Mucosa of stomach (tissue), 1 donor: ENCODE measurements around the gene RBBP5.

ENCODE experiments used
- H3K27me3 ChIP-seq: one replicate; pipeline ENCODE4 v1.7.0; 2013; ENCODE audit warnings: mild to moderate bottlenecking, low read length; ENCODE audit not compliant: control insufficient read depth, insufficient read depth
- H3K36me3 ChIP-seq: one replicate; pipeline ENCODE4 v1.7.0; 2013; ENCODE audit warnings: low read length; ENCODE audit not compliant: control insufficient read depth, insufficient read depth
- H3K4me1 ChIP-seq: one replicate; pipeline ENCODE4 v1.7.0; 2013; ENCODE audit warnings: mild to moderate bottlenecking, low read length; ENCODE audit not compliant: control insufficient read depth, insufficient read depth
- H3K4me3 ChIP-seq: one replicate; pipeline ENCODE4 v1.7.0; 2013; ENCODE audit warnings: low read length
- H3K9ac ChIP-seq: one replicate; pipeline ENCODE4 v1.7.0; 2013; ENCODE audit warnings: mild to moderate bottlenecking, low read length, moderate library complexity
- H3K9me3 ChIP-seq: one replicate; pipeline ENCODE4 v1.7.0; 2013; ENCODE audit warnings: mild to moderate bottlenecking, low read length, moderate library complexity; ENCODE audit not compliant: control insufficient read depth
- donor health status: Pancreatic carcinoma.

The RBBP5 gene

DNA sequence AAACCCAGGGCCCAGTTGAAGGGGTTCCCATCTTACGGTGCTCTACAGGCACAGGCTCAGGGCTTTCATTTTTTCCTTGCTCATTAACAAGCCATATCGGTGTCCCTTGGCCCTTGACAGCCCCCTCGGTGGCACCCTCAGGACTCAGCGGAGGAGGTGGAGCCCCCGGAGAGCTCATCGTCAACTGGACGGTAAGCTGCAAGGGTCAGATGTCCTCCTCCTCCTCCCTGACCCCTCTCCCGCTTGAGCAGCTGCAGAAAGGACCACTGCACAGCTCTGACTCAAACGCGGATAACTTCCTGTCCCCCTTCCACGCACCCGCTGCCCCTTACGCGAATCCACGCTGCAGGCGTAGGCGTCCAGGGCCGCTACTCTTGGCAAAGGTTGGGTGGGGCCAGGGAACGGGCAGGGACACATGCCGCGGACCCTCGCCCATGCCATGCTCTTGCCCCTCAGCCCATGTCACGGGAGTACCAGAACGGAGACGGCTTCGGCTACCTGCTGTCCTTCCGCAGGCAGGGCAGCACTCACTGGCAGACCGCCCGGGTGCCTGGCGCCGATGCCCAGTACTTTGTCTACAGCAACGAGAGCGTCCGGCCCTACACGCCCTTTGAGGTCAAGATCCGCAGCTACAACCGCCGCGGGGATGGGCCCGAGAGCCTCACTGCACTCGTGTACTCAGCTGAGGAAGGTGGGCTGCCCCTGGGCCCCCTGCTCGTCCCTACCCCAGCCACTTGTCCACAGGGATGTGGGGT lies 52.2 kb downstream of the RBBP5 start:
- Histone ChIP-seq H3K27me3 (peaks cover 2% of the 10 kb centered on the region), H3K9ac (no peak overlapping the region), H3K4me1 (no peaks in the 10 kb centered on the region), H3K36me3 (no peaks in the 10 kb centered on the region), H3K4me3 (no peak overlapping the region), H3K9me3 (no peaks in the 10 kb centered on the region)

- no peaks in the 10 kb centered on the region for H3K36me3 ChIP-seq
- H3K9me3 ChIP-seq, result no peaks in the 10 kb centered on the region
- no peak overlapping the region for H3K4me3 ChIP-seq
- peaks cover 3% of the 10 kb centered on the region for H3K27me3 ChIP-seq
- no peaks in the 10 kb centered on the region for H3K4me1 ChIP-seq
- H3K9ac ChIP-seq, result no peak overlapping the region
Measured at GRCh38 chr1:205068457-205069040, 53.2 kb downstream of the RBBP5 start.

GRCh38 chr1:205068001-205068400 lies 53.8 kb downstream of the RBBP5 start:
- H3K4me1 ChIP-seq, result no peaks in the 10 kb centered on the region
- no peak overlapping the region for H3K4me3 ChIP-seq
- H3K9ac ChIP-seq, result no peak overlapping the region
- H3K36me3 ChIP-seq, result no peaks in the 10 kb centered on the region
- H3K9me3 ChIP-seq, result no peaks in the 10 kb centered on the region
- H3K27me3 ChIP-seq, result peaks cover 3% of the 10 kb centered on the region

DNA sequence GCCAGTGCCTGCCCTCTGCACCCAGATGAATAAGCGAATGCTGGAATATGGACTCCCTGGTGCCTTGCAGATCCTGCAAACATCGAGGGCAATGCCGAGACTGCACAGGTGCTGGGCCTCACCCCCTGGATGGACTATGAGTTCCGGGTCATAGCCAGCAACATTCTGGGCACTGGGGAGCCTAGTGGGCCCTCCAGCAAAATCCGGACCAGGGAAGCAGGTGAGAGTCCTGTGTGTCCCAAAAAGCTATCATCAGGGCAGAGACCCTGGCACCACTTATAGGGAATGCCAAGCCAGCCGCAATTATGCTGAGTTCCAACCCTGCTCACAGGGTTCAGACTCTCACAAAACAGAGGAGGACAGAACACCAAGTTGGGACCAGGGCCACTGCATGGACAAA lies 54.7 kb downstream of the RBBP5 start:
- Histone ChIP-seq H3K36me3 (no peaks in the 10 kb centered on the region), H3K9ac (no peak overlapping the region), H3K9me3 (no peaks in the 10 kb centered on the region), H3K4me1 (no peaks in the 10 kb centered on the region), H3K27me3 (peaks cover 3% of the 10 kb centered on the region), H3K4me3 (no peak overlapping the region)

DNA sequence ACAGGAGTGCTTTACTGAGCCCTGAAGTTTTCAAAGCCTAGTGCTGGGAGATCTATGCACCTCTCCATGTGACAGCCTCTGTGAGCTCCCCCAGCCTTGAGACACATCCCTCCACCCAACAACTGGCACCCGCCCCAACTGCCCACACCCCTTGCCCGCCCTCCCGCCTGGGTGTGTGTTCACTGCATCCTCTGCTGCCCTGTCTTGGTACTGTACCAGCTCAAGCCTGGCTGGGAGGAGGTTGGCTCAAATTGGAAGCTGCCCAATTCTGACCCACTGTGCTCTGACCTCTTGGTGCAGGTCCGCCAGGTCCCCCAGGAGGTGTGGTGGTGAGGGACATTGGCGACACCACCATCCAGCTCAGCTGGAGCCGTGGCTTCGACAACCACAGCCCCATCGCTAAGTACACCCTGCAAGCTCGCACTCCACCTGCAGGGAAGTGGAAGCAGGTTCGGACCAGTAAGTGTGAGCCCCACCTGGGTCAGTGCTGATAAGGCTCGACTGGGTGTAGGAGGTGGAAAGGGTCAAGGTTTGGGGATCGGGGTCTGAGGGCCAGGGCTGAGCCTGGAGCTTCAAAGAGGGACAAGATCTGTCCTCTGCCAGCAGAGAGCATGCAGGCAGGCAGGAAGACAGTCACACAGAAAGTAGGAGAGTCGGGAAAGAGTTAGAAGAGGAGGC lies 55.5 kb downstream of the RBBP5 start:
- no peak overlapping the region for H3K9ac ChIP-seq
- no peaks in the 10 kb centered on the region for H3K36me3 ChIP-seq
- peaks cover 3% of the 10 kb centered on the region for H3K27me3 ChIP-seq
- no peaks in the 10 kb centered on the region for H3K4me1 ChIP-seq
- no peak overlapping the region for H3K4me3 ChIP-seq
- H3K9me3 ChIP-seq, result no peaks in the 10 kb centered on the region

DNA sequence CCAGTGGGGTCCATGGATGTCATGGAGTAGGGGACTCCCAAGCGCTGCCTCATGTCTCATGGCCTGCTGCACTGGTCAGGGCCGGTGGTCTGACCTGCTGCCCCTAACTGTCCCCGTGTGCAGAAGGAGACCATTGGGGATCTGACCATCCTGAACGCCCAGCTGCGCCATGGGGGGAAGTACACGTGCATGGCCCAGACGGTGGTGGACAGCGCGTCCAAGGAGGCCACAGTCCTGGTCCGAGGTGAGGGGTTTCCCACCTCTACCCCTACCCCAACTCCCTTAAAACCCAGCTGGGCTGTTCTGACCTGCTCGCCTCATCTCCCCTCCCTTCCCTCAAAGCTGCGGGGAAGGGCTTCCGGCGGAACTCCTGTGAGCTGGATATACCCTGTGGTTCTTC lies 56.1 kb downstream of the RBBP5 start:
- no peak overlapping the region for H3K9ac ChIP-seq
- H3K36me3 ChIP-seq, result no peaks in the 10 kb centered on the region

GRCh38 chr1:205064741-205065316 lies 56.9 kb downstream of the RBBP5 start:
- H3K27me3 ChIP-seq, result peaks cover 3% of the 10 kb centered on the region
- H3K9me3 ChIP-seq, result no peaks in the 10 kb centered on the region
- H3K9ac ChIP-seq, result no peak overlapping the region
- no peaks in the 10 kb centered on the region for H3K4me1 ChIP-seq
- H3K4me3 ChIP-seq, result no peak overlapping the region
- H3K36me3 ChIP-seq, result no peaks in the 10 kb centered on the region

More for the DNA sequence above, 56.1 kb downstream of the RBBP5 start:
- H3K9me3 ChIP-seq, result no peaks in the 10 kb centered on the region
- H3K27me3 ChIP-seq, result peaks cover 3% of the 10 kb centered on the region
- H3K4me1 ChIP-seq, result no peaks in the 10 kb centered on the region
- no peak overlapping the region for H3K4me3 ChIP-seq

DNA sequence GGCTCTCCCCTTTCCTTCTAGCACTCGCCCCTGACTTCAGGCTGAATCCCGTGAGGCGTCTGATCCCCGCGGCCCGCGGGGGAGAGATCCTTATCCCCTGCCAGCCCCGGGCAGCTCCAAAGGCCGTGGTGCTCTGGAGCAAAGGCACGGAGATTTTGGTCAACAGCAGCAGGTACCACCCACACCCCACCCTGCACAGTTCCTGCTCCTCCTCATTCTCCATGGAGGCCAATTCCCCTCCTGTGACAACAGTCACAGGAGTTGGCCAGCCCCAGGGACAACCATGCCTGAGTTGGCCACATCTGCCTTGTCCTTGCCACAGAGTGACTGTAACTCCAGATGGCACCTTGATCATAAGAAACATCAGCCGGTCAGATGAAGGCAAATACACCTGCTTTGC lies 57.5 kb downstream of the RBBP5 start:
- H3K4me1 ChIP-seq, result no peaks in the 10 kb centered on the region
- H3K27me3 ChIP-seq, result peaks cover 3% of the 10 kb centered on the region
- no peak overlapping the region for H3K9ac ChIP-seq
- H3K36me3 ChIP-seq, result no peaks in the 10 kb centered on the region
- no peaks in the 10 kb centered on the region for H3K9me3 ChIP-seq
- H3K4me3 ChIP-seq, result no peak overlapping the region

DNA sequence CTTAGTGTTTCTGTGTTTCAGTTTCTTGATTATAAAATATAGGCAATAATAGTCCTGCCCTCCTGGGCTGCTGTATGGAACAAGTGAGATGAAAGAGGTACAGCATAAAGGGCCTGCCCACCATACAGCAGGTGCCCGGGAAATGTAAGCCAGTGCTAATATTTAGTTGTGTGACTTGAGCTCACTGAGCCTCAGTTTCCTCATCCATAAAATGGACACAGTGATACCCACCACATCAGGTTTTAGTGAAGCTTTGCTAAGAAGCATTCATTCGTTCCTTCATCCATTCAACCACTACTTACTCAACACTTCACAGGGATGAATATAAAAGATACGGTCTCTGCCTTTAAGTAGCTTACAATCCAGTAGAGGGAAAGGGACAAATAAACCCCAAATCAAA lies 58.9 kb downstream of the RBBP5 start:
- Histone ChIP-seq H3K9ac (no peak overlapping the region), H3K36me3 (no peaks in the 10 kb centered on the region)

GRCh38 chr1:205062319-205062718 lies 59.5 kb downstream of the RBBP5 start:
- Histone ChIP-seq H3K9me3 (no peaks in the 10 kb centered on the region), H3K9ac (no peak overlapping the region), H3K4me1 (no peaks in the 10 kb centered on the region), H3K36me3 (no peaks in the 10 kb centered on the region), H3K4me3 (no peak overlapping the region), H3K27me3 (peaks cover 3% of the 10 kb centered on the region)

More for the DNA sequence above, 58.9 kb downstream of the RBBP5 start:
- Histone ChIP-seq H3K9me3 (no peaks in the 10 kb centered on the region), H3K4me1 (no peaks in the 10 kb centered on the region), H3K4me3 (no peak overlapping the region), H3K27me3 (peaks cover 3% of the 10 kb centered on the region)

DNA sequence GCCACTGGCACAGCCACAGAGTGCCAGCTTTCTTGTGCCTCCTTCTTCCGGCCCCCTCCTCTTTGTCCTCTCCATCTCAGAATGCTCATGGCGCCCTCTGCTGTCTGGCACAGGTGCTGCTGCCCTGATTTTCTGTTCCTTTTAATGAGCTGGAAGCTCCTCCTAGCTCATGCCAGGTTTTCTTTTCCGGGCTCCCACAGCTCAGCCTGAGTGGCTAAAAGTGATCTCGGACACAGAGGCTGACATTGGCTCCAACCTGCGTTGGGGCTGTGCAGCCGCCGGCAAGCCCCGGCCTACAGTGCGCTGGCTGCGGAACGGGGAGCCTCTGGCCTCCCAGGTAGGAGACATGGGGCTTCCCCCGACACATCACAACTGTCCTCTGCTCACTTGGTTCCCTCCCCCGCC lies 60.1 kb downstream of the RBBP5 start:
- H3K9me3 ChIP-seq, result no peaks in the 10 kb centered on the region
- no peaks in the 10 kb centered on the region for H3K4me1 ChIP-seq
- H3K9ac ChIP-seq, result no peak overlapping the region
- H3K36me3 ChIP-seq, result no peaks in the 10 kb centered on the region
- H3K4me3 ChIP-seq, result no peak overlapping the region
- peaks cover 3% of the 10 kb centered on the region for H3K27me3 ChIP-seq

- Histone ChIP-seq H3K9me3 (no peaks in the 10 kb centered on the region), H3K9ac (no peak overlapping the region), H3K4me3 (no peak overlapping the region), H3K27me3 (peaks cover 3% of the 10 kb centered on the region), H3K4me1 (no peaks in the 10 kb centered on the region), H3K36me3 (no peaks in the 10 kb centered on the region)
Measured at GRCh38 chr1:205061227-205061626, 60.6 kb downstream of the RBBP5 start.
